Epithelial cell of umbilical artery (primary cell): ENCODE measurements around the gene FBXO42. TPM values are rescaled to one million over a fixed set of nuclear protein-coding genes. Genes with fewer than 3 reads are reported as not detected.

ENCODE experiments used
- total RNA-seq: library from RNA; depleted of rRNA; stranded (reverse); fragments of >200 nt; gene quantifications from 2 replicates; pipeline ENCODE4 v1.2.3, GENCODE V29; 2014

FBXO42 gene
- 8.4 and 9.9 TPM in 2 replicates for total RNA-seq

GRCh38 chr1:16351994-16352841, at the start of gene FBXO42:
Gene FBXO42, minus strand, starts transcription at chr1:16352480. Its CDS starts 37,062 bp downstream, at chr1:16315418.

GRCh38 chr1:16366722-16367257, 14.5 kb upstream of the FBXO42 start, which contains the start of gene SZRD1:
Gene SZRD1, plus strand, starts transcription at chr1:16367242. Its CDS starts 16 bp downstream, at chr1:16367258.

GRCh38 chr1:16236511-16237342, 115.6 kb downstream of the FBXO42 start, which contains the start of gene CPLANE2:
Gene CPLANE2, minus strand, starts transcription at chr1:16237183. Its CDS starts 441 bp downstream, at chr1:16236742.

GRCh38 chr1:16212251-16212961, 139.9 kb downstream of the FBXO42 start, which contains the start of gene ARHGEF19:
Gene ARHGEF19, minus strand, starts transcription at chr1:16212652. Its CDS starts 3,598 bp downstream, at chr1:16209054.

Other genes with a start within 250 kb of the FBXO42 start
- gene EPHA2, start 196.4 kb downstream of the FBXO42 start, total RNA-seq: 90.3 and 108 TPM in 2 replicates
- gene ARHGEF19, start 139.8 kb downstream of the FBXO42 start, total RNA-seq: 2.9 and 3.6 TPM in 2 replicates
- 5.5 and 5.6 TPM in 2 replicates for gene CPLANE2, start 115.3 kb downstream of the FBXO42 start, total RNA-seq
- 20.7 and 22.7 TPM in 2 replicates for gene SZRD1, start 14.8 kb upstream of the FBXO42 start, total RNA-seq
- gene SPATA21, start 84.9 kb upstream of the FBXO42 start, total RNA-seq: not detected in 2 replicates
- 164 and 167 TPM in 2 replicates for gene NECAP2, start 88.2 kb upstream of the FBXO42 start, total RNA-seq
- gene RNU1-1, start 161.8 kb upstream of the FBXO42 start, total RNA-seq: under 0.01 and 5,836 TPM in 2 replicates